Activated T-helper 2 cell treated with anti-CD3 and anti-CD28 coated beads, Interferon-gamma antibody, Interleukin-2, Interleukin-4, amounts not matched to agents 10 μg/mL and 5 μg/mL and 100 μg/mL, durations not matched to agents 14 hours and 24 hours and 36 hours (primary cell): ENCODE results near the gene PTPRN2. TPM values are rescaled to one million over a fixed set of nuclear protein-coding genes. Genes with fewer than 3 reads are reported as not detected.

Source experiments
- DNase-seq: peaks from one replicate; pipeline ENCODE4 v3.0.0; 2021; ENCODE audit warnings: low spot score
- H3K27ac Mint-ChIP-seq: one replicate; pipeline ENCODE4 v1.8.0; 2021; ENCODE audit warnings: mixed read lengths
- H3K27me3 Mint-ChIP-seq: one replicate; pipeline ENCODE4 v1.8.0; 2021; ENCODE audit warnings: low read depth, mixed read lengths
- H3K36me3 Mint-ChIP-seq: one replicate; pipeline ENCODE4 v1.8.0; 2021; ENCODE audit warnings: low read depth, mixed read lengths
- H3K4me1 Mint-ChIP-seq: one replicate; pipeline ENCODE4 v1.8.0; 2021; ENCODE audit warnings: low read depth, mixed read lengths
- H3K4me3 Mint-ChIP-seq: one replicate; pipeline ENCODE4 v1.8.0; 2021; ENCODE audit warnings: low read depth, mild to moderate bottlenecking, moderate library complexity, mixed read lengths
- H3K9me3 Mint-ChIP-seq: one replicate; pipeline ENCODE4 v1.8.0; 2021; ENCODE audit warnings: mixed read lengths
- intact Hi-C: fragments of 100-400 bp; cut with micrococcal nuclease; formaldehyde crosslinking; loops from one replicate; pipeline ENCODE4 v1.15.1; 2023
- total RNA-seq: library from RNA; stranded (reverse); gene quantifications from 2 replicates; pipeline ENCODE4 v1.2.3, GENCODE V29; 2022

The PTPRN2 gene
- total RNA-seq, 1 donor from 2014 or later, result 1.3 TPM

DNA sequence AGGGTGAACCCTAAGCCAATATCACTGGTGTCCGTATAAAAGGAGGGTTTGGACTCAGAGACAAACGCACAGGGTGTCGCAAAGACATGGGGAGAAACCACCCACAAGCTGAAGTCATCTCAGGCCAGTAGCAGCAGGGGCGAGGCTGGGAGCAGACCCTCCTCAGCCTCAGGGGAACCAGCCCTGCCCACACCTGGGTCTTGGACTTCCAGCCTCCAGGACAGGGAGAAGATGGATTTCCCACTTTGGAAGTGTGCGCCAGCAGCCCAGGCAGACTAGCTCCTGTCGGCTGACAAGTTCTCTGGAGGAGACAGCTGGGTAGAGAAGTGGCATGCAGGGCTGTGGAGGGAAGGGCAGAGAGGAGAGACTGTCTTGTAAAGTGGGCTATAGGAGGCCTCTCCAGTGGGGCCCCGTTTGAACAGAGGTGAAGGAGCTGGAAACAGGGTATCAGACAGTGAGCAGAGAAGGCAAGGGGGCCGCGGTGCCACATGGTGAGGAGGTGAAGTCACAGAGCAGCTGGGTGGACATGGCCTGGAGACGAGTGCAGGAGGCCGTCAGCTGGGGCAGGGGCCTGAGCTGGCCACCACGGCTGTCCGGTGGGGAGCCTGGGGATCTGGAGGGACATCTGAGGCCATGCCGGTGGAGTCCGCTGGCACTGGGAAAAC is 475.6 kb downstream of the PTPRN2 start:
- Mint-ChIP-seq H3K4me1 (no peaks in the 10 kb centered on the region), H3K27ac (no peak overlapping the region), H3K4me3 (no peak overlapping the region), H3K27me3 (no peaks in the 10 kb centered on the region), H3K36me3 (no peaks in the 10 kb centered on the region), H3K9me3 (peaks cover 63% of the 10 kb centered on the region)
- intact Hi-C loops, result no loop called here
- no peak for DNase-seq

DNA sequence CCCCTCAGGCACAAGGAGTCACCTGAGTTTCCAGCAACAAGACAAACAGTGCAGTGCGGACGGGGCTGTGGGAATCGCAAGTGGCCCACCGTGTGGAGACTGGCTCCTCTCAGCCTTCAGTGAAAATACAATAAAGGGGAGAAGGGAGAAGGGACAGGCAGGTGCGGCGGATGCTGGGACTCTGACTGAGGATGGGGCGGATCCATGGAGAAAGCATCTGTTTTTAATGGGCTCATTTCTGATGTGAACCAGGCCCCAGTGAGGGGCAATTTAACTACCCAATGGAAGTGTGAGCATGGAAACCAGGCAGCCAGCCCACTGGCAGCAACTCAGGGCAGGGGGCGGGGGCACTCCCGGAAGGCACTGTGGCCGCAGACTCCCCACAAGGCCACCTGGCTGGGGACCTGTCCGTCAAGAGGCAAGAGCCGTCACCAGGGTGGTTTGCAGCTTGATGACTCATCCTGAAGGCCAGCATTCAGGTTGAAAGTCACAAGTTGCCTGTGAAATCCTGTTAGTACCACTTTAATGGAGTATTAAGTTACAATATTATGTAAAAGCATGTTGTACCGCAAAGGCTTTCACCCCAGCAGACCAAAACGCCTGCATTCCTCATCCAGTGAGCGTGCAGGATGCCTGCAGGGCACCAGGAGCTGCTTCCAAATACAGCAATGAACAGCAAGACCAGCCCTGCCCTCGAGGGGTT is 476.4 kb downstream of the PTPRN2 start:
- peaks cover 55% of the 10 kb centered on the region for H3K9me3 Mint-ChIP-seq
- no peaks in the 10 kb centered on the region for H3K36me3 Mint-ChIP-seq
- DNase-seq, result no peak
- H3K27me3 Mint-ChIP-seq, result no peaks in the 10 kb centered on the region
- no peaks in the 10 kb centered on the region for H3K4me1 Mint-ChIP-seq
- intact Hi-C loops, result no loop called here
- no peak overlapping the region for H3K4me3 Mint-ChIP-seq
- no peak overlapping the region for H3K27ac Mint-ChIP-seq

DNA sequence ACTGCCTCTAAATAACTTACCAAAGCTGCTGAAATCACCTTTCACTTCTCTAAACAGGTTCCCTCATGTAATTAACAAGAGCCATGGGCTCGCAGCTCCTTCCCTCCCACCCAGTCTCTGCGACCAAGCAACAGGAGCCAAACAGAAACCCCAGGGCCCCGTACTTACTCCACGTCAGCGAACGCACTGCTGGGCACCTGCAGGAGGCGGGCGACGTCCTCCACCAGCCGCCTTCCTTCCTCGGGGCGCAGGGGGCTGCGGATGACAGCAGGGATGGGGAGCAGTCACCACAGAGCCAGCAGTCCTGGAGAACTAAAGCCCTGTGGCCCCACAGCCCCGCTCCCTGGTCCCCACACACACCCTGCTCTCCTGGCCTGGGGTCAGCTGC is 477.0 kb downstream of the PTPRN2 start:
- DNase-seq, result no peak

DNA sequence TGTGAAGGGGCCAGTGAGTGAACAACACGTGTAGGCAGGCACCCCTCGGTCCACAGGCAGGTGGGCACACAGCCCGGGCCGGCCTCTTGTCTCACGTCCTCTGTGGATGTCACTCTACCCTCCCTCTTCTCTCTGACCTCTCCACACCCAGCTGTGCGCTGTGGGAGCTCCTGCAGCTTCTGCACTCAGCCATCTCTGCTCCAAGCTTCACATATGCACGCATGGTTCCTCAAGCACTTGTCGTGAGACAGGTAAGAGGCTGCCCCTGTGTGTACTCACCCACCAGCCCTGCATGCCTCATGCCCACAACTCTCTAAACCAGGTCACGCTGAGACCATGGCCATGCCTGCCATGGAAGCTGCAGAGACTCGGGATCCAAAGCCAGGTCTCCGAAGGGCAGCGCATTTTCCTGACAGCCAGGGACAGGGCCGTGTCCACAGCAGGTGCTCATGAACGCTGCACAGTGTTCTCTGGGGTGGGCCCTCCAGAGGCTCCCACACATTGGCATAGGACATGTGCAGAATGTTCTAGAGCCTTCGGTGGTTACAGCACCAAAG is 477.5 kb downstream of the PTPRN2 start:
- Mint-ChIP-seq H3K9me3 (peaks cover 53% of the 10 kb centered on the region), H3K36me3 (no peaks in the 10 kb centered on the region), H3K4me3 (no peak overlapping the region), H3K4me1 (no peaks in the 10 kb centered on the region), H3K27me3 (no peaks in the 10 kb centered on the region), H3K27ac (no peak overlapping the region)
- DNase-seq, result no peak
- intact Hi-C loops, result no loop called here

More for the DNA sequence above, 477.0 kb downstream of the PTPRN2 start:
- no peak overlapping the region for H3K4me3 Mint-ChIP-seq
- H3K9me3 Mint-ChIP-seq, result peaks cover 55% of the 10 kb centered on the region
- H3K27me3 Mint-ChIP-seq, result no peaks in the 10 kb centered on the region
- no peaks in the 10 kb centered on the region for H3K4me1 Mint-ChIP-seq
- H3K27ac Mint-ChIP-seq, result no peak overlapping the region
- no peaks in the 10 kb centered on the region for H3K36me3 Mint-ChIP-seq
- intact Hi-C loops, result no loop called here

DNA sequence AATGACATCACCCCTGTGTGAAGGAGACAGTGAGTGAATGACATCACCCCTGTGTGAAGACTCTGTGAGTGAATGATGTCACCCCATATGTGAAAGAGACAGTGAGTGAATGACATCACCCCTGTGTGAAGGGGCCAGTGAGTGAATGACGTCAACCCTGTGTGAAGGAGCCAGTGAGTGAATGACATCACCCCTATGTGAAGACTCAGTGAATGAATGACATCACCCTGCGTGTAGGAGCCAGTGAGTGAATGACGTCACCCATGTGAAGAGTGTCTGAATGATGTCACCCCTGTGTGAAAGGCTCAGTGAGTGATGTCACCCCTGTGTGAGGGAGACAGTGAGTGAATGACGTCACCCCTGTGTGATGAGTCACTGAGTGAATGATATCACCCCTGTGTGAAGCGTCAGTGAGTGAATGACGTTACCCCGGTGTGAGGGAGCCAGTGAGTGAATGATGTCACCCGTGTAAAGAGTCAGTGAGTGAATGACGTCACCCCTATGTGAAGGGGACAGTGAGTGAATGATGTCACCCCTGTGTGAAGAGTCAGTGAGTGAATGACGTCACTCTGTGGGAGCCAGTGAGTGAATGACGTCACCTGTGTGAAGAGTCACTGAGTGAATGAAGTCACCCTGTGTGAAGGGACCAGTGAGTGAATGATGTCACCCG is 478.1 kb downstream of the PTPRN2 start:
- no peak overlapping the region for H3K27ac Mint-ChIP-seq
- no peak for DNase-seq
- no peak overlapping the region for H3K4me3 Mint-ChIP-seq
- H3K36me3 Mint-ChIP-seq, result no peaks in the 10 kb centered on the region
- H3K4me1 Mint-ChIP-seq, result no peaks in the 10 kb centered on the region
- H3K27me3 Mint-ChIP-seq, result no peaks in the 10 kb centered on the region
- peaks cover 46% of the 10 kb centered on the region for H3K9me3 Mint-ChIP-seq
- intact Hi-C loops, result no loop called here

DNA sequence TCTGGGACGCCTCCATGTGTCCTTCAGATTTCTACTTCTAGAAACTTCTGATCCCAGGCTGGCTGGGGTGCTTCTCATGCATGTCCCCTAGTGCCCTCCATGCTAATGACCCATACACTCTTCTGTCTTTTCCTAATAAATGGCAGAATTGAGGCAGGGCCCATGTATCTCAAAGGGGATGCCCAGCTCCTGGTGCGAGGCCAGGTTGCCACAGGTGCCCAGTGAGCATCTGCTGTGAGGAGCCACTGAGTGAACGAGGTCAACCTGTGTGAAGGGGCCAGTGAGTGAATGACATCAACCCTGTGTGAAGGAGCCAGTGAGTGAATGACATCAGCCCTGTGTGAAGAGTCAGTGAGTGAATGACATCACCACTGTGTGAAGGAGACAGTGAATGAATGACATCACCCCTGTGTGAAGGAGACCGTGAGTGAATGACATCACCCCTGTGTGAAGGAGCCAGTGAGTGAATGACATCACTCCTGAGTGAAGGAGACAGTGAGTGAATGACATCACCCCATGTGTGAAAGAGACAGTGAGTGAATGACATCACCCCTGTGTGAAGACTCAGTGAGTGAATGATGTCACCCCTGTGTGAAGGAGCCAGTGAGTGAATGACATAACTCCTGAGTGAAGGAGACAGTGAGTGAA is 478.9 kb downstream of the PTPRN2 start:
- intact Hi-C loops, result no loop called here
- H3K4me1 Mint-ChIP-seq, result no peaks in the 10 kb centered on the region
- H3K9me3 Mint-ChIP-seq, result peaks cover 42% of the 10 kb centered on the region
- no peak overlapping the region for H3K4me3 Mint-ChIP-seq
- no peaks in the 10 kb centered on the region for H3K27me3 Mint-ChIP-seq
- H3K36me3 Mint-ChIP-seq, result no peaks in the 10 kb centered on the region
- H3K27ac Mint-ChIP-seq, result no peak overlapping the region
- DNase-seq, result no peak

DNA sequence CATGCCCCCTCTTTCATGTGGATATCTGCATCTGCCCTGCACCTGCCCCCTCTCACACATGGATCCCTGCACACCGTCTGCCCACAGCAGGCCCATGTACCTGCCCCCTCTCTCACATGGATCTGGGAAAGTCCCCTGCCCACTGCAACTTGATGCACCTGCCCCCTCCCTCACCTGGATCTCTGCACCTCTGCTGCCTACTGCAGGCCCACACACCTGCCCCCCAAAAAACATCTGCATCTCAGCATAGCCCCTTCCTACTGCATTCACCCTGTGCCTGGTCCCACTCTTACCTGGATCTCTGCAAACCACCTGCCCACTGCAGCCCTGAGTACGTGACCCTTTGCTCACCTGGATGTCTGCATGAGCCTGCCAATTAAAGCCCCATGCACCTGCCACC is 479.8 kb downstream of the PTPRN2 start:
- no peak overlapping the region for H3K4me3 Mint-ChIP-seq
- H3K27ac Mint-ChIP-seq, result no peak overlapping the region
- no peaks in the 10 kb centered on the region for H3K27me3 Mint-ChIP-seq
- H3K9me3 Mint-ChIP-seq, result peaks cover 34% of the 10 kb centered on the region
- no peaks in the 10 kb centered on the region for H3K36me3 Mint-ChIP-seq
- intact Hi-C loops, result no loop called here
- H3K4me1 Mint-ChIP-seq, result no peaks in the 10 kb centered on the region
- no peak for DNase-seq

DNA sequence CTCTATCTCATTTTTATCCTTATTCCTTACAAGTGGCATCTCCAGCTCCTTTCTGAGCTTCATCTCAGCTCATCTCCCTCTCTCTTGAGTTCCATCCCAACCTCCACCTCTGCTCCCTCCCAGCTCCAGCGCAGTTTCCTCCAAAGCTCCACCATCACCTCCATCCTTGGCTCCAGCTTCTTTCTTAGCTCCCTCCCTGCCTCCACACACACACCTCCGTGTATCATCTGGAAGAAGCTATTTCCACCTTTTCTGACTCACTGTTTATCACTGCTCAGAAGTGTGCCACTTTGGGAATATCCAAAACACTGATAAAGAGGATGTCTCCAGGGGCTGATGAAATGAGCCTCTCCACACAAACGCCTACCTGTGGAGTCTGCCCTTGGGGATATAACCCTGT is 481.4 kb downstream of the PTPRN2 start:
- H3K36me3 Mint-ChIP-seq, result no peaks in the 10 kb centered on the region
- intact Hi-C loops, result no loop called here

DNA sequence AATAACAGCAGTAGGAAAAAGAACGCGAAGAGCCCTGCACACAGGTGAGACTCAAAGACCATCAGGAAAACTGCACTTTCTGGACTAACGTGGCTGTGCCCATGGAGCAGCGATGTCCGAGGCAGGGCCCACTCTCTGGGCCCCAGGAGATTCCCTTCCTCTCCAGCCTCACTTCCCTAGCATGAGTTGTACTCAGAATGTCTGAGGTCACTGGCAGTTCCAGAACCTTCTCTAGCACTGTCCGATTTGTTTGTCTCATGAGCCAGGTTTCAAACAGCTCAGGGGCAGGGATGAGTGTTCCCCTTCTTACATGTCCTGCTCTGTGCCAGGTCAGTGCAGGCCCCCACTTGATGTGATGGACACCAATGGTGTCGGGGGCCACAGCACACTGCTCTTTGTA is 484.2 kb downstream of the PTPRN2 start:
- Mint-ChIP-seq H3K4me1 (no peaks in the 10 kb centered on the region), H3K4me3 (no peak overlapping the region), H3K36me3 (no peaks in the 10 kb centered on the region), H3K9me3 (peaks cover 15% of the 10 kb centered on the region), H3K27me3 (no peaks in the 10 kb centered on the region), H3K27ac (no peak overlapping the region)
- no peak for DNase-seq
- intact Hi-C loops, result no loop called here

More for the DNA sequence above, 481.4 kb downstream of the PTPRN2 start:
- peaks cover 24% of the 10 kb centered on the region for H3K9me3 Mint-ChIP-seq
- H3K27me3 Mint-ChIP-seq, result no peaks in the 10 kb centered on the region
- no peaks in the 10 kb centered on the region for H3K4me1 Mint-ChIP-seq
- H3K27ac Mint-ChIP-seq, result no peak overlapping the region
- no peak overlapping the region for H3K4me3 Mint-ChIP-seq
- no peak for DNase-seq

DNA sequence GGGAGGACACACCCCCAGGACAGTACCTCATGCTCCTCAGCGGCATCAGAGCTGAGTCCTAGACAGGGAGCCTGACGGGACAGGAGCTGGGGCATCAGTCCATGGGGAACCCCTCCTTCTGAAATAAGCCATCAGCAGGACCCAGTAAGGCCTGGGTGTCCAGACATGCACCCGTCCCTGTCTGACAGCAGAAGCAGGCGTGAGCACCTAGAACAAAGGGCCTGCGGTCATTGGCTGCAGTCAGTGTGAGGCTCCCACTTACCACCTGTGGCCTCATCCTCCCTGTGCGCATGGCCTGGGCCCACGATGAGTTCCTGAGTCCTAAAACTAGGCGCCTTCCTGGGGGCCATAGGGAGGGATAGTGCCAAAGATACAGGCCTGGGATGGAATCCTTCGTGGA is 484.7 kb downstream of the PTPRN2 start:
- Mint-ChIP-seq H3K9me3 (peaks cover 10% of the 10 kb centered on the region), H3K27ac (no peak overlapping the region), H3K4me3 (no peak overlapping the region), H3K27me3 (no peaks in the 10 kb centered on the region), H3K4me1 (no peaks in the 10 kb centered on the region), H3K36me3 (no peaks in the 10 kb centered on the region)
- intact Hi-C loops, result no loop called here
- no peak for DNase-seq

DNA sequence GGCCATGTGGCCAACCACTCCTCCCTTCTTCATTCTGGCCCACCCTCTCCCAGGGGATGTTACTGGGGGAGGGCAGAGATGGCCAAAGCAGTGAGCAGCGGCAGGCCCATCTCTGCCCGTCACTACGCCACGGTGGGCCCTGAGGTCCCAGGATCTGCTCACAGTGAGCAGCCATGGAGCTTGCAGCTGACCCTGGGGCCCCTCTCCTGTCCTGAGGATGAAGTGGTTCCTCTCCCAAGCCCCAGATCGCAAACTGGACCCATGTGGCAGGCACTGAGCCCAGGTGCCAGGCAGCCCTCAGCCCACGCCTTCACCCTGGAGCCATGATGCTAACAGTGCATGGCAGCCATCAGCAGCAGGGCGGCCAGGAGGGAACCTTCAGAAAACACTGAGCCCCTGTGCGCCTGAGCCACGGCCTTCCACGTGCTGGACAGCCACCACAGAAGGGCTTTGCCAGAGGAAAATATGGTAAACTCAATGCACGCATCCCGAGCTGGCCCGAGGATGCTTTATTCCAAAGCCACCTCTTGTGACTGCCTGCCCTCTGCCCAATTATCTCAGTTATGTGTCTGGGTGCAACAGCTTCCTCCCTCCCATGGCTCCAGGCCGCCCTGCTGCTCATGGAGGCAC is 485.7 kb downstream of the PTPRN2 start:
- no peaks in the 10 kb centered on the region for H3K36me3 Mint-ChIP-seq
- intact Hi-C loops, result no loop called here
- H3K9me3 Mint-ChIP-seq, result peaks cover 7% of the 10 kb centered on the region
- no peak for DNase-seq
- H3K27ac Mint-ChIP-seq, result no peak overlapping the region
- no peaks in the 10 kb centered on the region for H3K4me1 Mint-ChIP-seq
- H3K4me3 Mint-ChIP-seq, result no peak overlapping the region
- H3K27me3 Mint-ChIP-seq, result no peaks in the 10 kb centered on the region

DNA sequence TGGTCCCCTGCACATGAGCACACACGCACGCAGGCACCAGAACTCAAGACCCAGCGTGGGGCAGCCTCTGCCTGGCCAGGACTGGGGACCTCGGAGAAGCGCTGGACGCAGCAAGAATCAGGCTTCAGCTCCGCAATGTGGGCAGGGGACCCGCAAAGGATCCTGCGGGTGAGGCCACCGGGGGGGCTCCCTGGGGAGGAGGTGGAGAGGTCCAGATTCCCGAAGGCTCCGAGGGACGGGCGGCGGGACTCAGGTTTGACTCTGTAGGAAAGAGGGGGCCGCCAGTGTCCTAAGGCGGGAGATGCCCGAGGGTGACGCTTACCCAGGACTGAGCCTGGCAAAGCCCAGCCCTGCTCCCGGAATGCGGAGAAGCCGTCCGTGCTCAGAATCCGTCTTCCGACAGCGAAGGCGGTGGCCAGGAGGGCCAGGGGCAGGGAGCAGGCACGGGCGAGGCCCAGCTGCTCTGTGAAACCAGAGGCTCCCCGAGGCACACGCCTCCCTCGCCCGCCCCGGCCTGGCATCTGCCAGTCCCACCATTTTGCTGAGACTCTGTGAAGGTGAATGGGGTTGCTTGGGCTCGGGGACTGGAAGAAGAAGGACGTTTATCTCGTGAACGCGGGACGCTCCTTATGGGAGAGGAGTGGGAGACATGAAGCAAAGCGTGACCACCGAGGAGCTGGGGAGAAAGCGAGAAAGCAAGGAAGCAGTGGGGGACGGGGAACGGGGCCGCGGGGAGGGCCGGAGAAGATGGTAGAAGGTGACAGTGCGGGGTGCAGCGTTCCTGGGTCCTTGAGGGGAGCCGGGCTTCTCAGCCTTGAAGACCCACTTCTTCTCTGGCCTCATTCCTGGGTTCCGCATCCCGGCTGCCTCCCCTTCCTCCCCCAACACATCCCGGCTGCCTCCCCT is 489.2 kb downstream of the PTPRN2 start:
- Mint-ChIP-seq H3K4me1 (no peaks in the 10 kb centered on the region), H3K27ac (no peak overlapping the region), H3K27me3 (no peaks in the 10 kb centered on the region)

More for the DNA sequence above, 489.2 kb downstream of the PTPRN2 start:
- Mint-ChIP-seq H3K36me3 (no peaks in the 10 kb centered on the region), H3K9me3 (peaks cover 7% of the 10 kb centered on the region), H3K4me3 (no peak overlapping the region)
- intact Hi-C loops, result no loop called here
- DNase-seq, result no peak
